HFF-Myc (cell line): ENCODE results near the gene WNT4.
A peak's percentile ranks its signal among the peaks of the same experiment; 100 is the strongest.

Source experiments
- DNase-seq: peaks from one replicate; pipeline ENCODE4 v3.0.0-alpha.2; 2011; ENCODE audit warnings: low read depth; ENCODE audit errors: extremely low read depth
- H3K4me3 ChIP-seq: replicated peaks from 2 replicates; pipeline ENCODE4 v1.5.1; 2011; ENCODE audit warnings: low read depth, mild to moderate bottlenecking, control low read depth, low read length
- CTCF ChIP-seq: IDR thresholded peaks from 2 replicates; pipeline ENCODE4 v1.5.1; 2012; ENCODE audit warnings: mild to moderate bottlenecking, low read depth, low read length, control low read depth; ENCODE audit errors: missing control alignments

Gene WNT4

GRCh38 chr1:22107126-22107525, 35.8 kb downstream of the WNT4 start:
- TF ChIP-seq CTCF = no peak
- H3K4me3 ChIP-seq = no peak overlapping the region
- no peak for DNase-seq

- no peak for DNase-seq
- no peak overlapping the region for H3K4me3 ChIP-seq
- peak; percentile 80 for TF ChIP-seq CTCF
Observed at GRCh38 chr1:22105611-22106207, 37.2 kb downstream of the WNT4 start.

GRCh38 chr1:22104865-22105437, 37.9 kb downstream of the WNT4 start:
- TF ChIP-seq CTCF = no peak
- no peak overlapping the region for H3K4me3 ChIP-seq
- DNase-seq = no peak

- DNase-seq = no peak
- TF ChIP-seq CTCF = no peak
- H3K4me3 ChIP-seq = no peak overlapping the region
Observed at GRCh38 chr1:22104094-22104493, 38.8 kb downstream of the WNT4 start.

GRCh38 chr1:22102746-22103145, 40.2 kb downstream of the WNT4 start:
- no peak for TF ChIP-seq CTCF
- no peak overlapping the region for H3K4me3 ChIP-seq
- DNase-seq = no peak

- TF ChIP-seq CTCF = no peak
- no peak for DNase-seq
- H3K4me3 ChIP-seq = no peak overlapping the region
Observed at GRCh38 chr1:22101995-22102394, 40.9 kb downstream of the WNT4 start.

- TF ChIP-seq CTCF = no peak
- no peak overlapping the region for H3K4me3 ChIP-seq
- no peak for DNase-seq
Observed at GRCh38 chr1:22101199-22101598, 41.7 kb downstream of the WNT4 start.
